H1 (cell line): ENCODE measurements around the gene FUT2. TPM values are rescaled to one million over a fixed set of nuclear protein-coding genes. Genes with fewer than 3 reads are reported as not detected.
A peak's percentile ranks its signal among the peaks of the same experiment; 100 is the strongest.

Source experiments
- CTCF ChIA-PET: fragments of 300-600 bp; sonication (Branson Sonifier 250); formaldehyde crosslinking; loops from one replicate; lab custom pipeline; 2021; ENCODE audit not compliant: partially characterized antibody; lab: Charles Lee
- POLR2A ChIA-PET: fragments of 300-600 bp; sonication (Branson Sonifier 250); formaldehyde crosslinking; loops from one replicate; lab custom pipeline; 2021; ENCODE audit warnings: inconsistent platforms; ENCODE audit not compliant: partially characterized antibody; lab: Charles Lee
- DNase-seq, 2 experiments: peaks; one replicate each; pipeline versions ENCODE4 v3.0.0 to v3.0.0-alpha.2; 2010 to 2022; ENCODE audit warnings: low spot score in 2 of 2, low read depth in 1 of 2, mixed read lengths in 1 of 2
- FAIRE-seq: peaks from 2 replicates; lab custom pipeline; 2011; peaks lifted over from hg19 to GRCh38; lab: Jason Lieb, UNC
- H2AFZ ChIP-seq: 2 replicates; pipeline ENCODE4 v1.8.1; 2012; ENCODE audit warnings: low read length, inconsistent platforms
- H2AK5ac ChIP-seq: 2 replicates; pipeline ENCODE4 v1.6.1; 2013; ENCODE audit warnings: low read depth, low read length
- H2BK120ac ChIP-seq: replicated peaks from 2 replicates; pipeline ENCODE3; 2013; ENCODE audit warnings: low read depth, low read length, inconsistent platforms
- H2BK12ac ChIP-seq: 2 replicates; pipeline ENCODE4 v1.6.1; 2013; ENCODE audit warnings: low read depth, low read length
- H2BK15ac ChIP-seq: 2 replicates; pipeline ENCODE4 v1.6.1; 2013; ENCODE audit warnings: low read length
- H2BK20ac ChIP-seq: 2 replicates; pipeline ENCODE4 v1.6.1; 2013; ENCODE audit warnings: low read length
- H2BK5ac ChIP-seq: 2 replicates; pipeline ENCODE4 v1.6.1; 2013; ENCODE audit warnings: low read depth, low read length
- H3K14ac ChIP-seq: 2 replicates; pipeline ENCODE4 v1.6.1; 2013; ENCODE audit warnings: inconsistent platforms; ENCODE audit not compliant: insufficient read length
- H3K18ac ChIP-seq: 2 replicates; pipeline ENCODE4 v1.6.1; 2013; ENCODE audit warnings: low read length; ENCODE audit errors: extremely low read depth
- H3K23ac ChIP-seq: 2 replicates; pipeline ENCODE4 v1.6.1; 2013; ENCODE audit warnings: inconsistent platforms; ENCODE audit not compliant: insufficient read length
- H3K23me2 ChIP-seq: 2 replicates; pipeline ENCODE4 v1.6.1; 2013; ENCODE audit warnings: low read depth, low read length
- H3K27ac ChIP-seq: 2 replicates; pipeline ENCODE4 v1.6.1; 2011; ENCODE audit warnings: low read depth, low read length, inconsistent platforms
- H3K27me3 ChIP-seq, 4 experiments: replicated peaks in 1 of 4; 1 replicate in 1 of 4; 2 replicates in 3 of 4; pipeline versions ENCODE4 v1.6.1 to v1.8.1; 2011 to 2013; ENCODE audit warnings: low read length in 3 of 4, mild to moderate bottlenecking in 3 of 4, inconsistent platforms in 2 of 4, mixed read lengths in 2 of 4, moderate library complexity in 1 of 4; ENCODE audit not compliant: control insufficient read depth in 3 of 4, insufficient read depth in 3 of 4; ENCODE audit errors: extremely low read depth in 1 of 4
- H3K36me3 ChIP-seq, 4 experiments: 2 replicates each; pipeline versions ENCODE4 v1.6.1 to v1.8.1; 2011 to 2013; ENCODE audit warnings: mild to moderate bottlenecking in 4 of 4, low read length in 3 of 4, moderate library complexity in 2 of 4, control low read depth in 1 of 4, inconsistent platforms in 1 of 4; ENCODE audit not compliant: insufficient read depth in 4 of 4, control insufficient read depth in 2 of 4
- H3K4ac ChIP-seq: replicated peaks from 2 replicates; pipeline ENCODE3; 2013; ENCODE audit warnings: low read length, low read depth, mixed read lengths, inconsistent platforms; ENCODE audit not compliant: insufficient read length
- H3K4me1 ChIP-seq, 4 experiments: replicated peaks in 1 of 4; 1 replicate in 1 of 4; 2 replicates in 3 of 4; pipeline versions ENCODE4 v1.6.1 to v1.8.1; 2011 to 2013; ENCODE audit warnings: low read length in 3 of 4, inconsistent platforms in 2 of 4, mixed read lengths in 1 of 4; ENCODE audit not compliant: insufficient read depth in 4 of 4, control insufficient read depth in 3 of 4
- H3K4me2 ChIP-seq, 2 experiments: 2 replicates each; pipeline versions ENCODE4 v1.6.1 to v1.8.1; 2011 to 2013; ENCODE audit warnings: low read depth in 2 of 2, low read length in 2 of 2, control low read depth in 1 of 2, inconsistent platforms in 1 of 2, mild to moderate bottlenecking in 1 of 2; ENCODE audit not compliant: insufficient read depth in 1 of 2
- H3K4me3 ChIP-seq, 4 experiments: fragments of 200-600, 300-600 bp in 1 of 4; sonication (generic), shearing (Covaris generic), sonication (Bioruptor Twin) in 1 of 4; 2 replicates each; pipeline versions ENCODE4 v1.5.1 to v1.8.1; 2011 to 2016; ENCODE audit warnings: low read length in 4 of 4, low read depth in 3 of 4, control low read depth in 2 of 4, inconsistent platforms in 2 of 4, mild to moderate bottlenecking in 2 of 4, mixed read lengths in 1 of 4, moderate library complexity in 1 of 4; ENCODE audit not compliant: insufficient read depth in 2 of 4; ENCODE audit errors: extremely low read depth in 1 of 4
- H3K56ac ChIP-seq: replicated peaks from 2 replicates; pipeline ENCODE3; 2013; ENCODE audit warnings: low read depth, mild to moderate bottlenecking, mixed read lengths, low read length, inconsistent platforms; ENCODE audit not compliant: insufficient read length
- H3K79me1 ChIP-seq: 2 replicates; pipeline ENCODE4 v1.6.1; 2013; ENCODE audit warnings: low read depth, low read length, control low read depth
- H3K79me2 ChIP-seq, 2 experiments: 2 replicates each; pipeline versions ENCODE4 v1.6.1 to v1.8.1; 2012 to 2013; ENCODE audit warnings: low read length in 2 of 2, mild to moderate bottlenecking in 2 of 2, inconsistent platforms in 1 of 2; ENCODE audit not compliant: insufficient read depth in 2 of 2, control insufficient read depth in 1 of 2
- H3K9ac ChIP-seq, 4 experiments: replicated peaks in 1 of 4; 1 replicate in 1 of 4; 2 replicates in 3 of 4; pipeline versions ENCODE4 v1.6.1 to v1.8.1; 2011 to 2013; ENCODE audit warnings: low read depth in 3 of 4, low read length in 3 of 4, control low read depth in 2 of 4, mild to moderate bottlenecking in 2 of 4, moderate library complexity in 2 of 4, inconsistent platforms in 1 of 4; ENCODE audit errors: extremely low read depth in 1 of 4
- H3K9me3 ChIP-seq, 2 experiments: 2 replicates each; pipeline versions ENCODE4 v1.6.1 to v1.8.1; 2012 to 2013; ENCODE audit warnings: mild to moderate bottlenecking in 2 of 2, moderate library complexity in 2 of 2, control low read depth in 1 of 2, inconsistent platforms in 1 of 2, low read depth in 1 of 2, low read length in 1 of 2, mixed read lengths in 1 of 2; ENCODE audit not compliant: insufficient read depth in 2 of 2
- H4K20me1 ChIP-seq, 2 experiments: replicated peaks in 1 of 2; 2 replicates each; pipeline versions ENCODE3 to v1.8.1; 2011 to 2013; ENCODE audit warnings: inconsistent platforms in 2 of 2, low read length in 2 of 2, mild to moderate bottlenecking in 1 of 2; ENCODE audit not compliant: insufficient read depth in 2 of 2, control insufficient read depth in 1 of 2
- H4K5ac ChIP-seq: 2 replicates; pipeline ENCODE4 v1.6.1; 2013; ENCODE audit warnings: low read length, low read depth, mixed read lengths, inconsistent platforms; ENCODE audit not compliant: insufficient read length
- H4K8ac ChIP-seq: 2 replicates; pipeline ENCODE4 v1.8.0; 2013; ENCODE audit warnings: mild to moderate bottlenecking, moderate library complexity, low read length, inconsistent platforms; ENCODE audit not compliant: insufficient read depth; ENCODE audit errors: extremely low read depth
- H4K91ac ChIP-seq: replicated peaks from 2 replicates; pipeline ENCODE3; 2013; ENCODE audit warnings: low read length, mixed read lengths, inconsistent platforms; ENCODE audit not compliant: insufficient read length
- ASH2L ChIP-seq: fragments of 200-600, 300-600 bp; sonication (generic); IDR thresholded peaks from one replicate; pipeline ENCODE4 v1.7.1; 2017; ENCODE audit warnings: low read length
- CTBP2 ChIP-seq: IDR thresholded peaks from 2 replicates; pipeline ENCODE4 v1.7.0; 2011; ENCODE audit warnings: borderline replicate concordance, mild to moderate bottlenecking, moderate library complexity, mixed read lengths, low read length; ENCODE audit not compliant: insufficient read depth, insufficient read length
- POU5F1 ChIP-seq: IDR thresholded peaks from 2 replicates; pipeline ENCODE4 v1.6.1; 2011; ENCODE audit warnings: low read depth, mild to moderate bottlenecking, low read length, moderate library complexity
- RXRA ChIP-seq: IDR thresholded peaks from 2 replicates; pipeline ENCODE4 v1.6.1; 2011; ENCODE audit warnings: low read depth, mild to moderate bottlenecking, low read length, moderate library complexity; ENCODE audit not compliant: insufficient read depth
- SUZ12 ChIP-seq: fragments of 200-600 bp; sonication (generic); IDR thresholded peaks from 2 replicates; pipeline ENCODE4 v1.6.1; 2012; ENCODE audit warnings: mild to moderate bottlenecking, inconsistent platforms, low read length, moderate library complexity, mixed read lengths
- WGBS, 2 experiments: shearing (Covaris generic) in 1 of 2; methylation state at CpG; one replicate each; pipeline versions ENCODE4 v1.1.6 to v1.1.7; 2013 to 2015; ENCODE audit warnings: low lambda C conversion rate in 2 of 2, mixed read lengths in 2 of 2, inconsistent platforms in 1 of 2, low coverage in 1 of 2, missing lambda C conversion rate in 1 of 2; ENCODE audit not compliant: insufficient replicate concordance in 2 of 2, insufficient coverage in 1 of 2, insufficient read length in 1 of 2; ENCODE audit errors: extremely low coverage in 1 of 2, missing lambda C conversion rate in 1 of 2; 5-methylcytosine and 5-hydroxymethylcytosine counted together
- polyA plus RNA-seq, 7 experiments: library from polyadenylated mRNA; depleted of rRNA in 3 of 7; stranded (reverse) in 5 of 7; unstranded in 2 of 7; fragments of >200 nt in 5 of 7; fragments of 200-250 nt in 2 of 7; gene quantifications; 1 replicate in 5 of 7; 2 replicates in 1 of 7; 4 replicates in 1 of 7; pipeline versions ENCODE4 v1.2.1 to v1.2.3, GENCODE V29; 2011 to 2013; ENCODE audit warnings: missing spikeins in 2 of 7, mixed read lengths in 2 of 7
- total RNA-seq: library from RNA; stranded (reverse); fragmentation: NEBNext Ultra II Directional; extraction: Animal tissue kit (Norgen Biotek cat#: 25700); gene quantifications from 2 replicates; pipeline ENCODE4 v1.2.1, GENCODE V29; 2021
- TF ChIP-seq, protein P1 (sequence below), 3 experiments: IDR thresholded peaks; 1 replicate in 2 of 3; 2 replicates in 1 of 3; pipeline versions ENCODE4 v1.5.1 to v1.6.1; 2011; ENCODE audit warnings: low read length in 3 of 3, mild to moderate bottlenecking in 3 of 3, inconsistent platforms in 2 of 3, low read depth in 1 of 3, moderate library complexity in 1 of 3; ENCODE audit not compliant: insufficient read depth in 1 of 3; ENCODE audit errors: control extremely low read depth in 1 of 3

Gene FUT2
- total and polyA plus RNA-seq, 2 of the 8 experiments (the other 6 are each of a cell fraction or from before 2014, with no cell fraction given): 5.0 to 5.6 TPM

GRCh38 chr19:48714759-48715675 lies 19.2 kb downstream of the FUT2 start:
- Histone ChIP-seq H3K23me2 (peaks cover 19% of the 10 kb centered on the region; the same call in 1 of the 2 replicates), H2BK15ac (no peak overlapping the region), H2BK12ac (peak overlapping the region; percentile 27; the same call in 1 of the 2 replicates), H3K79me2 (no peaks in the 10 kb centered on the region), H2AFZ (0 out of 2 replicates have a peak overlapping the region, but pooled peaks have one; percentile 30), H4K20me1 (no peaks in the 10 kb centered on the region), H3K9ac (peak overlapping the region in 3 of 4 experiments; percentile 20 to 29 (median 29); a peak in 4 of 7 replicates), H3K18ac (peak overlapping the region; percentile 25; the same call in 1 of the 2 replicates), H3K56ac (peak overlapping the region; percentile 67), H4K91ac (peak overlapping the region; percentile 66), H3K23ac (no peak overlapping the region), H3K27ac (peak overlapping the region; percentile 70; the same call in 1 of the 2 replicates), H3K9me3 (0 out of 4 replicates have a peak, but pooled peaks cover 0 to 3% of the 10 kb centered on the region in 2 experiments), H4K5ac (no peak overlapping the region), H3K79me1 (no peaks in the 10 kb centered on the region), H3K4ac (peak overlapping the region; percentile 21), H2AK5ac (no peak overlapping the region), H2BK120ac (no peak overlapping the region), H3K4me2 (peak overlapping the region; percentile 78 to 82), H3K36me3 (no peaks in the 10 kb centered on the region), H3K4me1 (peaks cover 0 to 31% (median 12%) of the 10 kb centered on the region in 4 experiments; a peak in 6 of 7 replicates), H3K4me3 (peak overlapping the region; percentile 37 to 76 (median 50)), H2BK5ac (peak overlapping the region; percentile 71; the same call in 1 of the 2 replicates), H4K8ac (peak overlapping the region; percentile 58; the same call in 1 of the 2 replicates), H2BK20ac (peak overlapping the region; percentile 61; the same call in 1 of the 2 replicates), H3K14ac (peak overlapping the region; percentile 42), H3K27me3 (no peaks in the 10 kb centered on the region)
- FAIRE-seq (no peak), DNase-seq (no peak)
- TF ChIP-seq, protein P1, sequence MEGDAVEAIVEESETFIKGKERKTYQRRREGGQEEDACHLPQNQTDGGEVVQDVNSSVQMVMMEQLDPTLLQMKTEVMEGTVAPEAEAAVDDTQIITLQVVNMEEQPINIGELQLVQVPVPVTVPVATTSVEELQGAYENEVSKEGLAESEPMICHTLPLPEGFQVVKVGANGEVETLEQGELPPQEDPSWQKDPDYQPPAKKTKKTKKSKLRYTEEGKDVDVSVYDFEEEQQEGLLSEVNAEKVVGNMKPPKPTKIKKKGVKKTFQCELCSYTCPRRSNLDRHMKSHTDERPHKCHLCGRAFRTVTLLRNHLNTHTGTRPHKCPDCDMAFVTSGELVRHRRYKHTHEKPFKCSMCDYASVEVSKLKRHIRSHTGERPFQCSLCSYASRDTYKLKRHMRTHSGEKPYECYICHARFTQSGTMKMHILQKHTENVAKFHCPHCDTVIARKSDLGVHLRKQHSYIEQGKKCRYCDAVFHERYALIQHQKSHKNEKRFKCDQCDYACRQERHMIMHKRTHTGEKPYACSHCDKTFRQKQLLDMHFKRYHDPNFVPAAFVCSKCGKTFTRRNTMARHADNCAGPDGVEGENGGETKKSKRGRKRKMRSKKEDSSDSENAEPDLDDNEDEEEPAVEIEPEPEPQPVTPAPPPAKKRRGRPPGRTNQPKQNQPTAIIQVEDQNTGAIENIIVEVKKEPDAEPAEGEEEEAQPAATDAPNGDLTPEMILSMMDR (IDR thresholded peaks at IDR 0.05; ENCODE audit: control extremely low read depth in 1 of 3, insufficient read depth in 1 of 3, low read depth in 1 of 3, low read length in 3 of 3): no peak
- TF ChIP-seq SUZ12 (0 out of 2 replicates have a peak, but pooled peaks have one; percentile 1), RXRA (no peak), ASH2L (no peak), CTBP2 (no peak), POU5F1 (no peak)
- 80% methylated on average over 25 of the region's 26 CpGs; no CpG with 5 or more reads in 1 of the 2 experiments for WGBS, 2 experiments
- ChIA-PET CTCF (interaction anchor here (1.6 to 8.2 kb wide), 4 partner anchors 23 to 69 kb away, joined by 5 to 53 read pairs (median 18); partner anchors contain the start of gene CA11), POLR2A (interaction anchor here (0.8 to 7.7 kb wide), 15 partner anchors 10 to 157 kb away, joined by 3 to 59 read pairs (median 5); partner anchors contain the start of genes CA11, FGF21, FUT2 and IZUMO1)
